NCI-H460 (cell line): Measurements from ENCODE around the gene PBX3. TPM values are rescaled to one million over a fixed set of nuclear protein-coding genes. Genes with fewer than 3 reads are reported as not detected.
A peak's percentile ranks its signal among the peaks of the same experiment; 100 is the strongest.

Source experiments
- DNase-seq: peaks from one replicate; pipeline ENCODE4 v3.0.0-alpha.2; 2016; ENCODE audit warnings: low read depth; ENCODE audit errors: extremely low read depth
- total RNA-seq: library from RNA; depleted of rRNA; stranded (reverse); fragments of >200 nt; shearing (Covaris generic); gene quantifications from 2 replicates; pipeline ENCODE4 v1.2.3, GENCODE V29; 2014

Gene PBX3
- total RNA-seq, 1 experiment from 2014 or later: 12.5 TPM

DNA sequence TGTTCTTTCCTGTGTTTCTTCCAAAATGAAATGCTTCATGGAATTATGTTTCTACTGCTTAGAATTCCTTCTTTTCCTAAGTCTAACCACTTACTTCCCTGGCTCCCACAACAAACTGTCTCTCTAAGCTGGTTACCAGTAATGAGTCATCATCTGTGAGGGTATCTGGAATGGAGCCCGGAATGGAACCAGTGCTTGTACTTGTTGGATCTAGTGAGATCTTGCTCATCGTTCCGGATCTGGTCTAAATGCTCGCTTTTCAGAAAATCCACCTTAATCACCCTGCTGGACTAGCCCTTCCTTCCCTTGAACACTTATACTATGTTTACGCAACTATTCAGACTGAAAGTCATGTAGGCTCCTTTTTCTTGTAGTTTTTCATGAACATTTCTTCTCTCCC lies 184.8 kb downstream of the PBX3 start:
- DNase-seq: peak; percentile 9

DNA sequence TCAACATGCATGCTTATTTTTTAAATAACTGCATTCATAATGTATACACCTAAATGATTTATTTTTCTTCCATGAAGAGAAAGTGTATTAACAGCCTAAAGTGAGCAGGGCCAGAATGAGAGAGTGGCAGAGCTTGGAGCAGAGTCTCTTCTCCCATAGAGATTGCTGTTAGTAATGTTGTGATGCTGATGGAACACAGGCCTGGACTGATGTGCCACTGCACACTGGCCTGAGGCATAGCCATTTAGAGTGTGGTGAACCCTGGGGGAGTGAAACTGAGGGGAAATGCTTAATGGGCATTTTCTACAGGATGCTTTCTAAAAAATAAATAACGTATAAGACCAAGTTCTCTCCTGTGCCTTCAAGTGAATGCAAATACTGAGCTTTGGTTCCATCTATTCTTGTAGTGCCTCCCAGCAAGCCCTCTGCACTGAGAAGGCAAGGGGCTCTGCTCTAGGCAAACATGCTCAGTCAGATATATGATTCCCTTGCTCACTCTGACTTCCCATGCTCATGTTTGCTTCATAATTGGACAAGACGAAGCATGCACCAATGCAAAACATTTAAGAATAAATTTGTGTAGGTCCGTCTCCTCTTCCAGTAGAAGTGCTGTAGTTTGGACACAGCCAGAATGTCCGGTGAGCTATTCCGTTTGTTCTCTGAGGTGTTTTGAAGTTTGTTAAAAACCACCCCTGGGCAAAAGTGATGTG lies 185.7 kb downstream of the PBX3 start:
- no peak for DNase-seq

DNA sequence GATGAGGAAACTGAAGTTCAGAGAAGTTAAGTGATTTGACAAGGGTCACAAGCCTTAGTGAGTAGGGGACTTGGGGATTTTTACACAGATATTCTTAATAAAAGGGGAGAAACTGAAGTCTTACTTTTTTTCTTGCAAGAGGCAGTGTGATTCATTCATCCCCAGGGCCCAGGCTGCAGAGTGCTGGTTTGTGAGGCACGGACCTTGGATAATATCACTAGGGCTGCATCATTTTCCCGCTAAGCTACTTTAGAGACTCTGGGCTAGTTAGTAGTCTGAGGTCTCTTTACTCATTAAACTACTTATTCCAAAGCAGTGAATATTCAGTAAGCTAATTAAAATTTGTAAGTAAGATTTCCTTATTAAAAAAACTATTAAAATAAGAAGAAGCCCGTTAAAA lies 195.0 kb downstream of the PBX3 start:
- no peak for DNase-seq

DNA sequence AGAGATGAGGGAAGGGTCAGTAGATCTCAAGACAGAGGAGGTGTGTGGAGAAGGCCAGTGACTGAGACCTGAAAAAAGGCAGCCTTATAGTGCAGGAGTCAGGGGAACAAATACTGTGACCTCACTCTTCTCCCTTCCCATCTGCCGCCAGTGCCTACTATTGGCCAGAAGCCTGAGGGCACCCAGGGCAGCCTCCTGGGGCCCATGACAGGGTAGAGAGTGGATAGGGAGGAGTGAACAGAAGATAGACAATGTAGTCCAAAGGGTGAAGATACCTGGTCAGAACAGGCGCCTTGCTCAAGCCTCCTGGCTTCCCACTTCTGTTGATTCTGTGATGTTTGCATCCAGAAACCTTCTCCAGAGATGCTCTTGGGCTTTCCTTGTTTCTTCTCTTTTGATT lies 196.7 kb downstream of the PBX3 start:
- no peak for DNase-seq

DNA sequence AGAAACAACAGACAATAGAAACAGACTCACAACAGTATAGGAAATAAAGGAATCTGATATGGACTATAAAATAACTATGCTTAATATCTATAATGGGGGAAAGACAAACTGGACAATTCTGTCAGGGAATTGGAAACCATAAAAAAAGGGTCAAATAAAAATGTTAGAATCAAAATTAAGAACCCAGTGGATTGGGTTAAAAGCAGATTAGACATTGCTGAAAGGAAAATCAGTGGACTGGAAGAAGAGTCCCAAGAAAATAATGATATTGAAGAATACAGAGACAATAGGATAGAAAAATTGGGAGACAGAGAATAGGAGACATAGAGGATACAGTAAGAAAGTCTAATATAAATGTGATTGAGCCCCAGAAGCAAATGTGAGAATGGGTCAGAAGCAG lies 199.2 kb downstream of the PBX3 start:
- DNase-seq: no peak

DNA sequence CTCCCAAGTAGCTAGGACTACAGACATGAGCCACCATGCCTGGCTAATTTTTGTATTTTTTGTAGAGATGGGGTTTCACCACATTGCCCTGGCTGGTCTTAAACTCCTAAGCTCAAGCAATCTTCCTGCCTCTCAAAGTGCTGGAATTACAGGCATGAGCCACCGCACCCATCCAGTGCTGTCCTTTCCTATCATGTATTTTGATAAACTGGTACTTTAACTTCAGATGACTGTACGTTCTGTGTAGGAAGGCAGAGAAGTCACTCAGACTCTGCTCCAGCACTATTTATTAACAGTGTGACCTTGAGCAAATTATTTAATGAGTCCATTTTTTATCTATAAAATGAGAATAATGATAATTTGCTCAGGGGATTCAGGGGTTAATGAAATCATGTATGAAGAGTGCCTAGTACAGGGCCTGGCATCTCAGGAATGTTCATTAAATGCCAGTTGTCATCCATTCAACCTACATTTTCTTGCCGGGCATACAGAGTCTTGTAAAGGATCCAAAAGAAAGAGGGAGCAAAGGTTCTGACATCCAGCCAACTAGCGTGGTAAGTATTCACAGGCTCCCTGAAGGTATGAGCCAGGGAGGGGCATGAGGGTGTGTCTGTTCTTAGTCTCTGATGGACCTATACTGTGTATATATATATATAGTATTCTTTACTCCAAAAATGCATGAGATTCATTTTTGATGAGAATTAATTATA lies 201.9 kb downstream of the PBX3 start:
- DNase-seq: no peak

DNA sequence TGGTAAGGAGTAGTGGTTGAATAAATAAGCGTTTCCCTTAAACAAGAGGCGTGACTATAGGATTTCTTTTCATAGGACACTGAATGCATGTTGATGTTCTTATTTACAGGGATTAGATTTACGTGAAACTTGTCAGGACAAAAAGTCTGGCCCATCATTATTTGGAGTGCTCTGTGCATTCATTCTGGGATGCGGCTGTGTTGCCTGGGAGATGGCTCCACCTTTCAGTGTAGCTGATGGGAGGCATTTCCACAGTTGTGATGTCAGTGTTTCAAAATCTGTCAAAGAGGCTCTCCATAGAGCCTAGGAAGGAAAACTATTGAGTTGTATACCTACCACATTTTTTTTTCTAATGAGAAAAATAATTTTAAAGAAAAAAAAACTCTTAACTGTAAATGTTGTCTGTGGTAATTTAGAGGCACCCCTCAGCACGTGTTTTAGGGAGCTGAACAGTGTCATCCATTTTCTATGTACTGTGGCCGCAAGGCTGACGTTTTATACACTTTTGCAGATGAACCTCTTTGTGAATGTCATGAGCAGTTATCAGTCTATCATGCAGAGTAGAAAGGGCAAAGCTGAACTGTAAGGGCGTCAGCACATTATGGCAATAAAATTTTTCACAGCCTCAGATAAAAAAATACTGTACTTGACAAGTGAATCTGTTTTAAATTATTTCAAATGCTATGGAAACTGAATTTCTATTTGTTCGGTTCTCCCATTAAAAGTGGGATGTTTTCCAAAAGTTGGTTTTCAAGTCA lies 202.7 kb downstream of the PBX3 start:
- no peak for DNase-seq

DNA sequence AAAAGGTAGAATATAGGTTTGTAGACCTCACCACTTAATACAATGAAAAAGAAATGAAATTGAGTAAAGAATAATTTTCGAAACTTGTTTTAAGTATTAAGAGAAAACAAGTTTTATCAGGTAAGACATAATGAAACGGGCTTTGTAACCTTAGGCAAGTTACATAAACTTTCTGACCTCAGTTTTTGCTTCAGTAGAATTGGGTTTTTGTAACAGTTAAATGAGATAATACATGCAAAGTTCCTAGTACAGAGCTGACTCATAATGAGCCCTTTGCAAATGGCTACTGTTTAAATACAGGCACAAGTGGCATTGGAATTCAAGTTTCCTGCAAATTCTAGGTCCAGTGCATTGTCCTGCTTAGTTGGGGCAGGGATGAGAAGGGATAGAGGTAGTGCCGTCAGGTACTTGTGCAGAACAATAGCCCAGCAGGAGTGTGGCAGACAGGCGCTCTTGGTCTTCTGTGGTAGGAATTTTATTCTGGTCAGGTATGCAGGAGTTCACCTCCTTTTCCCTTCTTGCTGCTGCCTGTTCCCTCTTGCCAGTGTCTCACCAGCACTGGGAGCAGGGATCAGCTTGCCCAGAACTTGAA lies 203.8 kb downstream of the PBX3 start:
- no peak for DNase-seq

DNA sequence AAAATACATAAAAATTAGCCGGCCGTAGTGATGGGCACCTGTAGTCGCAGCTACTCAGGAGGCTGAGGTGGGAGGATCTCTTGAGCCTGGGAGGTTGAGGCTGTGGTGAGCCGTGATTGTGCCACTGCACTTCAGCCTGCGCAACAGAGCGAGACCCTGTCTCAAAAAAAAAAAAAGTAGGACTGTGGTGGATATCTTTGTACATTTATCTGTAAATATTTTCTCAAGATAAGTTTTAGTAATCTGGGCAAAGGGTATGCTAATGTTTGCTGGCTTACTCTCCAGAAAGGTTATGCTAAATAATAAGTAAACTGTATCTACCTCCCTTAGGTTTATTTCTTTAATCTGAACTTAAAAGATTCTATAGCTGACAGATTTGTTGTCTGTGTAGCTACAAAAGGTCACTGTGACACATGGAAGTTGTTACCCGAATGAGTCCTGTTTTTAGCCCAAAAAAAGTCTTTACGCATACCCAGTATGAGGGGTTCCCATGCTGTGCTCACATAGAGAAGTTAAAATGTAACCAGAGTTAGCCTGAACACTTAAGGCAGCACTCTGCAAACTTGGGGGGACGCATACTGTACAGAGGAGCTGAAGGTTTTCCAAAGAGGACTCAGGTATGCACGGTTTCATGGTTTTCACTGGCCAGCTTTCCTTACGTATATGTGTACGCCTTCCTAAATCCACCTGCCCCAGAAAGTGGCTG lies 206.3 kb downstream of the PBX3 start:
- no peak for DNase-seq

DNA sequence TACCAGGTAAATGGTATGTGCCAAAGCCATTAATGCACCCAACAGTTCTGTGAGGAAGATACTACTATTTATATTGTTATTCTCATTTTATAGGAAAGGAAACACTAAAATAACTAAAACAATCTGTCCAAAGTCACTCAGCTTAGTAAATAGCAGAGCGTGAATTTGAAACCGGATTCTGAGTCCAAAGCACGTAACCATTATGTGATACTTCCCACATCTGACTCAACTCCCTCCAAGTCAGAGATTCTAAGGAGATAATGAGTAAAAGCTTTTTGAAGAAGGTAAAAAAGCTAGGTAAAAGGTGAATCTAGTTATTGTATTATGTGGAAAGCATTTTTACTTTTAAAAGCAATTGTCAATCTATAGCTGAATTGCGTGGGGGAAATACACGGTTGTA lies 208.9 kb downstream of the PBX3 start:
- no peak for DNase-seq

DNA sequence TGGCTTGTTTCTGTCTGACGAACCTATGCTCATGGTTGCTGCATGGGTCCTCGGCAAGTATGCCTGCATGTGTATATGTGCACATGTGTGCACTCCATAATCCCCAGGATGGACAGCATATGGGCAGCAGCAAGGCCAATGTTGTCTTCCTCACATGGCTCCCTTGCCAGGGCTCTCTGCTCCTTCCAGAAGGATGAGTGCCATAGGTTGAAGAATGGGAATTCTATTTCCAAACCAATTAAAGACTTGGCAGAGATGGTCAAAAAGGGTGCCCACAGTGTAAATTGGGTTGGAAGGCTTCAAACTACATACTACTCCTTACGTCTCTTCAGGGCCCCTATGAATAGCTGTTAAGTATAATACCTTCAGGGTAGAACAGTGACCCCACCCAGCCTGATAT lies 212.1 kb downstream of the PBX3 start:
- no peak for DNase-seq

DNA sequence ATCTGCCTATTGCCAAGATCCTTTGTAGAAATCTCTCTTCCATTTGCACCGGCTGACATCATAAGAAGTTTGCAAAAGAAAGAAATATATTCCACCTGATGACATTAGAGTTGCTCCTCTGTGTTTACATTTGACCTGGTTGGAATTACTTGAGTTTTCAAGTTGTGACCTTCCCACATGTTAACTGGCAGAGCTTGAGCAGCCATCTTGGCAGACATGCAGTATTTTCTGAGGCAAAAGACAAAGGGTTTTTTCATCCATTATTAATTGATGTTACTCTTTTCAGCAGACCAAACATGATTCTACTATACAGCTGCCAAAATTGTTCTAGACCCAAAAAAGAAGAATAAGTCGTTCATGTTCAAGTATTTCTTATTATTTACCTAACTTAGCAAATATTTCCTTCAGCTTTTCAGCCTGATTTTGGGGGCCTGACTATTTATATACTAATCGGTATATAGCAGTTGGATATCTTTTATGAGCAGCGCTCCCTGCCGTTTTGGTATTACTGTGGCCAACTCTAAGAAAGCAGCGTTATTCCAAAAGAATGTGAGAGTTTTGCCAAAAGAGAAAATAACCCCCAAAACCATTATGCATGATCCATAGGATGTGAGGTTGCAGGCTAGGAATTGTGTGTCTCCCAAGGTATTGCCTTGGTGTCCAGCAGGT lies 212.9 kb downstream of the PBX3 start:
- no peak for DNase-seq

DNA sequence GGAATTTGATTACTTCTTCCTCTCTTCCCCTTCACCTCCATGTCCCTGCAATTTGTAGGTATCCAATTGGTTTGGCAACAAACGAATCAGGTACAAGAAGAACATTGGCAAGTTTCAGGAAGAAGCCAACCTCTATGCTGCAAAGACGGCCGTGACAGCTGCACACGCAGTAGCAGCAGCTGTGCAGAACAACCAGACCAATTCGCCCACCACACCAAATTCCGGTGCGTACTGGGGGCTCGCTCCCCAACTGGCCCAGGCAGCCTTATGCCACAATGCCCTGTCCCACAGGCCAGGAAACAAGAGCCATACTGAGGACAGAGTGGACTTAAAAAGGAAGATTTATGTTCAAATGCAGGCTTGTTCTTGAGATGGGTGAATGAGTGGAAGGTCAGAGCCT lies 213.5 kb downstream of the PBX3 start:
- no peak for DNase-seq

DNA sequence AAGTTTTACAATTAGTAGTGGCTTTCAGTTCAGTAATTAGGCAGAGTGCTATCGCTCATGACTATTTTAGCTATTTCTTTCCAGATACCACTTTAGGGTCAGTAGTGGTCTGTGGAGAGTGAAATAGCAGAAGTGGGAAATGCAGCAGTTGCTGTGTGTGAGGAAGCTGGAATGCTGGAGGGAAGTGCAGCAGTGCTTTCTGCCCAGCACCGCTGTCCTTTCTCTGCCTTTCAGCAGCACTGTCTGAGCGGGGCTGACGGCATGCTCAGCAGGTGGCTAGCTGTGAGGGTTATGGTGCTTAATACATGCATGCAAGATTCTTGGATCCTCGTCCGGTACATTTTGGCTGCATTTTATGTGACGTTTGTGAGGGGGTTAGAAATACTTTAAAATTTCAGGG lies 213.9 kb downstream of the PBX3 start:
- DNase-seq: no peak

DNA sequence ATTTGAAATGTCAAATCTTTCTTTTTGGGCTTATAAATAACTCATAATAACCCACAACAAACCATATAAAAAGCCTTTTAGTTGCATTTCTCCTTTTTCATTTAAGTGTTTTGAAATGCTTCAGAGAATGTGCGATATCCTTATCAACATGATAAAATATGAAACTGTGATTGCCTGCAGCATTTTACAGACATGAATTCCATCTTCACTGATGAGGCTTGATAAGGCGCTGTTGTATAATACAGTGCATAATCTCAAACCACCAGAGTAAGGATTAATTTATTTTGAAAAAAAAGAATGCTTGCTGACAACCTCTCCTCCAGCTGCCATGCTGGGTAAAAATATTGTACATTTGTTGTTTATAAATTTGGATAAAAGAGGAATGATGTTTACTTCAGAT lies 216.8 kb downstream of the PBX3 start:
- DNase-seq: no peak

DNA sequence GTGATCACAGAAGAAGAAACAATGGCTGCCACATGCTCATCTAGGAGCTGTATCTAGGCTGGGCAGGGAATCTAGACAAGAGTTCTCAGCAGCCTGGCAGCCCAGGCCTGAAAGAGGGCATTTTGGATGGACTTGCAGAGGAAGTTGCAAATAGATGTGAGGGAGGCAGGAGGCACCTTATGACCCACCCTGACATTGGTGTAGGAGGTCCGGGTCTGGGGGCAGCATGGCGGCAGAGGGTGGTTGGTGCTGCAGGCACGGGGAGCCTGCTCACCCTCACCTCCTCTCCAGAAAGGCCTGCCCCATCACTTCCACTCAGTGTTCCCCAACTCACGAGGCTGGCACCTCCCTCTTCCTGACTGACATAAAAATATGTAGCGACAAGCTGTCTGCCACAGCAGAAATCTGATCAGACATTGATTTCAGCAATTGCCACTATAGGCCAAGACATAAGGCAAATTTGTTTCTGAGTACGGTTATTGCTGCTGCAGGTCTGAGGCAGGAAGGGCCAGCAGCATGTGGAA lies 217.6 kb downstream of the PBX3 start:
- no peak for DNase-seq

DNA sequence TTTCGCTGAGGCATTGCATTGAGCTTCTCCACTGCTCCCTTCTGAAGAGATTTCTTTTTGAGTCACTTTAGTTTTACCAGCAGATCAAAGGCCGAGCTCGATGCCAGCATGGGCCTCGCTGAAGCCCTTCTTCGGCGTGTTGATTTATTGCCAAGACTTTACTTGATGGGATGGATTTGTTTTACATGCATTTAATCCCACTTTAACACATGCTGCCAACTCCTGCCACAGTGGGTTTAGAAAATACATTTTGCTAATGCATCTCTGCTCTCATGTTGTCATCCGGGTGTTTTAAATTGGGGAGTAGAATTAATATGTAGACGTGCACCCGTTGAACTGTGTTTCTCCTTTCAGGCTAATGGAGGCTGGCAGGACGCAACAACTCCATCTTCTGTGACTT lies 218.3 kb downstream of the PBX3 start:
- DNase-seq: no peak

DNA sequence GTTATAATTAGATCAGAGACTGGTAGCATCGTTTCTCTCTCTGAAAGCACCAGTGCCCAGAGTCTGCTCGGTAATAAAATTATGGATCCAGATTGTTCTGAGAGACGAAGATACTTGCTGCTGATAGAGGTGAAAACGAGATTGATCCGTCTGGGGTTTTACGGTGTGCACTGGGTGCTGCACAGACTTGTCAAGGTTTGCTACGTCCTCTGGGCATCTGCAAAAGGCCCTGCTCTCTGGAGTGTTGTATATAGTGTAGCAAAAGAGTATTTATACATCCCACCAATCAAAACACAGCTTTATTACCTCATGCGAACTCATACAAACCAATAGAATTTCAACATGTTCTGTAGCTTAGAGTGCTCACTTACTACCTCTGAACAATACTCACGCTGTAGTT lies 219.3 kb downstream of the PBX3 start:
- DNase-seq: no peak

DNA sequence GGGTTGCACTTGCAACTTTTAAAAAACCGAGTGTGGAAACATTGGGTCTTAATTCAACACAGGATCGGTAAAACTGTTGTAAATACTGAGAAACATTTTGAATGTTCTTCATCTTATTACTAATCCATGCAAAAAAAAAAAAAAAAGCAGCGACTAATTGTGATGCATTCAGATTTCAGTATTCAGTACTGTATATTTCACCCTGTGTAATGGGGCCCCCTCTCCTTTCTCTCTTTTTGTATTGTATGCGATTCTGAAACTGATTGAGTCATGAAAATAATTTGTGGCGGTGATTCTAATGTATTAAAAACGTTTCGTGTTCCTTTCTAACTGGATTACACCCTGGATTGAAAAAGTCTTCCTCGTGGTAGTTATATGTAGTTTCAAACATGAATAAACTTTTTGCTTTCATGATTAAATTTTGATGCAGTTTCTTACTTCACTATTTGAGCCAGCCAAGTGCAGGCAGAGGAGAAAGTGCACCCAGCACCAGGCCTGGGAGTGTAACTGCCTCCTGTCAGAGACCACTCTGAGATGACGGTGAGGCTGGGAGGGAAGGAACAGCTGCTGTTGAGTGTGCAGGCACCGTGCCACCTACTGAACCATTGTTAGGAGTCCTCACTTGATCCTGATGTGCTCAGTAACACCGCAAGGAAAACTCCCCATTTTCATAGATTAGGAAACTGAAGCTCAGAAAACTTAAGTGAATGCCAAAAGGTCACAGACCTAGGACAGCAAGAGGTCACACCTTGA lies 220.0 kb downstream of the PBX3 start:
- DNase-seq: no peak
